ENCODE data around the gene LRP1B.

The LRP1B gene

DNA sequence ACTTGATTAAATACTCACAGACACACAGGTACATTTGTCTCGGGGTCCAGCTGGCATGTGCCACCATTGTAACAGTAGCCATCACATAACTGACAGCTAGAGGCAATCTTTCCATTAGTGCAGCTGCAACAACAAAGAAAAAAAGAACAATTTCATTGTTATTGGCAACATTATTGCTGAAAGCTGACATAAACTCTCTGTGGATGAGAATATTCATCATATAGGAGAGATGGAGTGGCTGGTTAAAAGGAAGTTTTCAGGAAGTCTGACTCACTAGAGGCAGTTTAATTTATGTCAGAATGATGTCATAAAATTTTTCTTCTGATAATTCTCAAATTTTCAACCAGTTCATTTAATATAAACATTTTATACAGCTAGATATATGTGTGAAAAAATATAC lies 1860.6 kb downstream of the LRP1B start:
- TF ChIP-seq, protein P1, sequence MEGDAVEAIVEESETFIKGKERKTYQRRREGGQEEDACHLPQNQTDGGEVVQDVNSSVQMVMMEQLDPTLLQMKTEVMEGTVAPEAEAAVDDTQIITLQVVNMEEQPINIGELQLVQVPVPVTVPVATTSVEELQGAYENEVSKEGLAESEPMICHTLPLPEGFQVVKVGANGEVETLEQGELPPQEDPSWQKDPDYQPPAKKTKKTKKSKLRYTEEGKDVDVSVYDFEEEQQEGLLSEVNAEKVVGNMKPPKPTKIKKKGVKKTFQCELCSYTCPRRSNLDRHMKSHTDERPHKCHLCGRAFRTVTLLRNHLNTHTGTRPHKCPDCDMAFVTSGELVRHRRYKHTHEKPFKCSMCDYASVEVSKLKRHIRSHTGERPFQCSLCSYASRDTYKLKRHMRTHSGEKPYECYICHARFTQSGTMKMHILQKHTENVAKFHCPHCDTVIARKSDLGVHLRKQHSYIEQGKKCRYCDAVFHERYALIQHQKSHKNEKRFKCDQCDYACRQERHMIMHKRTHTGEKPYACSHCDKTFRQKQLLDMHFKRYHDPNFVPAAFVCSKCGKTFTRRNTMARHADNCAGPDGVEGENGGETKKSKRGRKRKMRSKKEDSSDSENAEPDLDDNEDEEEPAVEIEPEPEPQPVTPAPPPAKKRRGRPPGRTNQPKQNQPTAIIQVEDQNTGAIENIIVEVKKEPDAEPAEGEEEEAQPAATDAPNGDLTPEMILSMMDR (IDR thresholded peaks at IDR 0.05) = no peak
- no peak for DNase-seq (ENCODE audit: low spot score)
- H3K27ac ChIP-seq = no peak overlapping the region

DNA sequence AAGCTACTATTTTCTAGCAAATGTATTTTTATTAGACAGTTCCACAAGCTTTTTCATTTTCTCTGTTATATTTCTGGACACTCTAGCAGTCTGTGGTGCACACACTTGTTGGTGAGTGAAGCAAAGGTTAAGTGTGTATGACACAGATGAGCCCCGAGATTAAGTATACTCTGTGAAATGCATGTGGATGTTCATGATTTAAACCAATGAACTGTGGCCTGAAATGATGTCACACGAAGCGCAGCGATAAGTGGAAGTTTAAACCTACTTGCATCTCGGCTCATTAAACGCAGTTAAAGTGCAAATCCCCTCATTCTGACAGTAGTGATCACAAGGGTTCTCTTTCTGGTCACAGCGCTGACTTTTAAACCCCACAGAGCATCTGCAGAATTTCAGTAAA lies 1861.8 kb downstream of the LRP1B start:
- TF ChIP-seq, protein P1 (IDR thresholded peaks at IDR 0.05) = no peak
- DNase-seq (ENCODE audit: low spot score) = no peak
- no peak overlapping the region for H3K4me3 ChIP-seq
- no peak overlapping the region for H3K27ac ChIP-seq

More for the DNA sequence above, 1860.6 kb downstream of the LRP1B start:
- no peak overlapping the region for H3K4me3 ChIP-seq

DNA sequence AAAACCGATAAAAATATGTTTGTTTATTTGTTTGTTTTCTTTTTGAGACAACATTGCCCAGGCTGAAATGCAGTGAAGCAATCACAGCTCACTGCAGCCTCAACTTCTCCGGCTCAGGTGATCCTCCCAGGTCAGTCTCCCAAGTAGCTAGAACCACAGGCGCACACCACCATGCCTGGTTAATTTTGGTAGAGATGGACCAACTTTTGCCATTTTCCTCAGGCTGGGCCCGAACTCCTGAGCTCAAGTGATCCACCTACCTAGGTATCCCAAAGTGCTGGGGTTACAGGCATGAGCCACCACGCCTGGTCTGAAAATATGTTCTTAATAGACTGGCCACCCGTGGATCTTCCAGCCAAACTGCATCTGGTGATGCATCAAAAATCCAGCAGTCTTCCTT lies 1867.9 kb downstream of the LRP1B start:
- DNase-seq (ENCODE audit: low spot score) = no peak
- Histone ChIP-seq H3K4me3 (no peak overlapping the region), H3K27ac (no peak overlapping the region)
- TF ChIP-seq, protein P1 (IDR thresholded peaks at IDR 0.05) = no peak

DNA sequence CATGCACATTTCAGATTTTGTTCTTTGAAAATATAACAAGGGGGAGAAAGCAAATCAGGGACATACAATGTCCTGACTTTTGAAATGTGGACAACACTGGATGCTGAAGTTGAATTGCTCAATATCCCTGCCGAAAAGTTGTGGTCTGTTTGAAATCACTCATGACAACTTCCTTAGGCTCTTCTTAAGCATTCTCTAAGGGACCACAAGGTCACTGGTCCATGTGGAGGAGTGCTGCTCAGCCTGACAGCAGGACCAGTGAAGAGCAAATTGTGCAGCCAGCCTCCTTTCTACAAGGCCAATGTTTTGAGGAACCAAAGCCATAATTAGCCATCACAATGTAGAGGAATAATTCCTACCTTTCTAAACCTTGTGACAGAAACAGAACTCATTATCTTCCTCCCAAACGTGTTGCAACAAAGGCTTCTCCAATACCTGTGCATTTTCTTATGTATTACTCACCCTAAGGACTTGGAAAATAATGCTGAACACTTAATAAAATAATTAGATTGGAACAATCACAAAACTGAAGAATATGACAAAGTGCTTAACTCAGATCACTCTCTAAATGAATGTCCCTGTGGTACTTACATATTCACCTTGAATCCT lies 1873.0 kb downstream of the LRP1B start:
- no peak overlapping the region for H3K27ac ChIP-seq
- no peak overlapping the region for H3K4me3 ChIP-seq
- DNase-seq (ENCODE audit: low spot score) = no peak
- TF ChIP-seq, protein P1 (IDR thresholded peaks at IDR 0.05) = no peak

DNA sequence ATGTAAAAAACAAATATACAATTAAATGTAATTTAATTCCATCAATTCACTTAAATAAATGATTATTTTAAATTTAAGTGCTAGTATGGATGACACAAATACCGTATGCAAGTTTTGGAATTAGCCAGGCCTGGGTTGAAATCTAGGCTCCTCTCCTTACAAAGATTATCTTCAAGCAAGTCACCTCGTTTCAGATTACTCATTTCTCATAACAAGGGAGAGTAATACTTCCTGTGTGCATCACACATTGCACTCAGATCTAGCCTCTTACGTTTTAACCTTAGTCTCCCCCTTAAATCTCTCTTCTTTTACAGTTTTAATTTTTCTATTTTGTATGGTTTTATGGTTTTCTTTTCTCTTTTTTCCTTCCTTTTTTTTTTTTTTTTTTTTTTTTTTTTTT lies 1874.7 kb downstream of the LRP1B start:
- H3K4me3 ChIP-seq = no peak overlapping the region
- H3K27ac ChIP-seq = no peak overlapping the region
- TF ChIP-seq, protein P1 (IDR thresholded peaks at IDR 0.05) = no peak
- DNase-seq (ENCODE audit: low spot score) = no peak

DNA sequence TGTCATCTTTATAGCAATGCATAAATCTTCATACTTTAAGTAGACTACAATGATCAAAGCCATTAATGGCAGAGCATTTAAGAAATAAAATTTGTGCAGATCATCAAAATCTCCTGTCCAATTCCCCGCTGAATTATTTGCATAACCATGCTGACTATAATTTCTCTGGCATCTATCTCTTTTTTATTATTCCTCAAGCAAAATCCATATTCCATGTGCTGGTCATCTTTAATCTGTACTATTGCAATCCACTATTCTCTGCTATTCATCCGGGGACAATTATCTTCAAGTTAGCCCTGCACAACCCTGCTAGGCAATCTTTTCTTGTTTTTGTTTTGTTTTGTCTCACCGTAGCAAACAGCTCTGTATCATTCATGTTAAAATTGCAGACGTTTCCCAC lies 1881.0 kb downstream of the LRP1B start:
- TF ChIP-seq, protein P1 (IDR thresholded peaks at IDR 0.05) = no peak
- no peak for DNase-seq (ENCODE audit: low spot score)
- H3K4me3 ChIP-seq = no peak overlapping the region
- H3K27ac ChIP-seq = no peak overlapping the region

DNA sequence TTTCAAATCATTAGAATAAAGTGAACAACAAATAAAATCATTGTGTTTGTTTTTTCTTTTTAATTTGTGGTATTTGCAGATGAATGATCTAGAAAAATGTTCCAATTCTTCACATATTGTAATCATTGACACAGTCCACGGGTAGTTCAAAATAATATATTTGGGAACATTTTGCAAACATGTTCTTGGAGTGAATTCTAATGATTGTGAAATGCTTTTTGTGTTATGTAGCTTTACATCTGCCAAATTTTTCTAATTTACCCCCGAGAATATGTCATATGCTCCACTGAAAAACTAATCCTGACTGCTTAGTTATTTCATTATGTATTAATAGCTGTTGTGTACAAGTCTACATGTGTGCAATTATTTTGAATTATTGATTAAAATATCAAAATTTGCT lies 1882.2 kb downstream of the LRP1B start:
- DNase-seq (ENCODE audit: low spot score) = no peak
- H3K4me3 ChIP-seq = no peak overlapping the region

More for the DNA sequence above, 1882.2 kb downstream of the LRP1B start:
- no peak overlapping the region for H3K27ac ChIP-seq
- TF ChIP-seq, protein P1 (IDR thresholded peaks at IDR 0.05) = no peak

Measured in coronary artery (tissue), 2 donors.